AG04450 (cell line): ENCODE results near the gene NACC2. TPM values are rescaled to one million over a fixed set of nuclear protein-coding genes. Genes with fewer than 3 reads are reported as not detected.

Experiments used
- CTCF ChIA-PET: fragments of 300-600, 350-600 bp; formaldehyde crosslinking; extraction: SDS; loops from one replicate; lab custom pipeline; 2022; ENCODE audit warnings: antibody characterized with exemption, inconsistent platforms; lab: Charles Lee
- POLR2A ChIA-PET: fragments of 350-600 bp; formaldehyde crosslinking; extraction: SDS; loops from one replicate; lab custom pipeline; 2021; ENCODE audit warnings: antibody characterized with exemption, inconsistent platforms; lab: Yijun Ruan, JAX
- DNase-seq: peaks from one replicate; pipeline ENCODE4 v3.0.0-alpha.2; 2011; ENCODE audit warnings: low read depth, low spot score
- H3K27ac ChIP-seq: one replicate; pipeline ENCODE4 v1.5.1; 2012; ENCODE audit warnings: low read depth, low read length, control low read depth
- H3K27me3 ChIP-seq: one replicate; pipeline ENCODE4 v1.6.0; 2012; ENCODE audit warnings: low read length; ENCODE audit not compliant: control insufficient read depth, insufficient read depth
- H3K4me3 ChIP-seq: 2 replicates; pipeline ENCODE4 v1.5.1; 2011; ENCODE audit warnings: mild to moderate bottlenecking, low read depth, low read length, control low read depth
- H3K9me3 ChIP-seq: 2 replicates; pipeline ENCODE4 v1.5.1; 2012; ENCODE audit warnings: low read length; ENCODE audit not compliant: control insufficient read depth, insufficient read depth
- polyA plus RNA-seq: library from polyadenylated mRNA; depleted of rRNA; stranded (reverse); fragments of >200 nt; gene quantifications from 2 replicates; pipeline ENCODE4 v1.2.3, GENCODE V29; 2011
- TF ChIP-seq, protein P1 (sequence below): IDR thresholded peaks from 2 replicates; pipeline ENCODE4 v1.5.1; 2011; ENCODE audit warnings: low read depth, low read length, control low read depth, inconsistent platforms

NACC2 gene
- polyA plus RNA-seq, 1 experiment, result 11.7 TPM

DNA sequence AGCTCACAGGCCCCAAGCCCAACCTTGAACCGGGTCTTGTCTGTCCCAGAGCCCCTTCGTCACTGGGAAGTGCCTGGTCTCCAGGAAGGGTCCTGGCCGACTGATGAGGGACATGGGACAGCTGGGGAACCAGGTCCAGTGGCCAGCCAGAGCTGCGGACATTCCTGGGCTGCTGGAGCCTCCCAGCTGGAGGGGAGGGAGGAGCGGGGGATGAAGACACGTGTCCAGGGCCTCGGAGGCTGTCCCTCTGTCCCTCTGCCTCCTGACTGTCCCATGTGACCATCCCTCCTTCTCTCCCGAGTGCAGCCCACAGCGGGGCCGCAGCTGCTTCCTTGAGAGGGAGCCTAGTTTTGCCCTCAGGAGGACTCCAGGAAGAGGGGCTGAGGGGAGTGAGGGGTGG, 92.2 kb downstream of the NACC2 start:
- ChIA-PET CTCF (interaction anchor here (1.3 kb wide), 1 partner anchor 49 kb away, joined by 3 read pairs; no protein-coding TSS in a partner anchor), POLR2A (interaction anchor here (0.5 to 0.7 kb wide), 2 partner anchors 92 to 117 kb away, joined by 3 to 4 read pairs; partner anchors contain the start of gene NACC2)
- no peak overlapping the region for H3K4me3 ChIP-seq
- H3K9me3 ChIP-seq, result no peaks in the 10 kb centered on the region; the same call in 1 of the 2 replicates
- H3K27ac ChIP-seq, result no peak overlapping the region
- TF ChIP-seq, protein P1, sequence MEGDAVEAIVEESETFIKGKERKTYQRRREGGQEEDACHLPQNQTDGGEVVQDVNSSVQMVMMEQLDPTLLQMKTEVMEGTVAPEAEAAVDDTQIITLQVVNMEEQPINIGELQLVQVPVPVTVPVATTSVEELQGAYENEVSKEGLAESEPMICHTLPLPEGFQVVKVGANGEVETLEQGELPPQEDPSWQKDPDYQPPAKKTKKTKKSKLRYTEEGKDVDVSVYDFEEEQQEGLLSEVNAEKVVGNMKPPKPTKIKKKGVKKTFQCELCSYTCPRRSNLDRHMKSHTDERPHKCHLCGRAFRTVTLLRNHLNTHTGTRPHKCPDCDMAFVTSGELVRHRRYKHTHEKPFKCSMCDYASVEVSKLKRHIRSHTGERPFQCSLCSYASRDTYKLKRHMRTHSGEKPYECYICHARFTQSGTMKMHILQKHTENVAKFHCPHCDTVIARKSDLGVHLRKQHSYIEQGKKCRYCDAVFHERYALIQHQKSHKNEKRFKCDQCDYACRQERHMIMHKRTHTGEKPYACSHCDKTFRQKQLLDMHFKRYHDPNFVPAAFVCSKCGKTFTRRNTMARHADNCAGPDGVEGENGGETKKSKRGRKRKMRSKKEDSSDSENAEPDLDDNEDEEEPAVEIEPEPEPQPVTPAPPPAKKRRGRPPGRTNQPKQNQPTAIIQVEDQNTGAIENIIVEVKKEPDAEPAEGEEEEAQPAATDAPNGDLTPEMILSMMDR, result no peak
- DNase-seq, result no peak
- H3K27me3 ChIP-seq, result no peaks in the 10 kb centered on the region

DNA sequence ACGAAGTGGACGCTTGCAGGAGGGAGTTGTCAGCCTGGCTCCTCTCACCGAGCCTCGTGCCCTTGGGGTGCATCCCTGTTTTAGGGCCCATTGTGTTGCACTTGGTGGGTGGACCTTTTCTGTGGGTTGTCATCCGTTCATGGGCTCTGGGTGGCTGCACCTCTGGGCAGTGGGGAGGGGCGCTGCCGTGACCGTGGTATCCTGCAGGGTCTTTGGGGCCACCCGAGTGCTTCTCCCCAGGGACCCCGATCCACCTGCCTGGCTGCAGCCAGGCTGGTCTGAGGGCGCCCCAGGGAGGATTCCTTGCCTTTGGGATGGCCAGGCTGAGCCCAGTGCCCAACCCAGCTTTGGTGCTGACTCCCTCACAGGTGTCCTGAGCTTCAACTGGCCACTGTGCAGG, 92.9 kb downstream of the NACC2 start:
- Histone ChIP-seq H3K27ac (no peak overlapping the region), H3K4me3 (no peak overlapping the region), H3K27me3 (no peaks in the 10 kb centered on the region), H3K9me3 (no peaks in the 10 kb centered on the region; the same call in 1 of the 2 replicates)
- DNase-seq, result no peak
- ChIA-PET POLR2A (no interaction called here), CTCF (no interaction called here)
- TF ChIP-seq, protein P1, result no peak

DNA sequence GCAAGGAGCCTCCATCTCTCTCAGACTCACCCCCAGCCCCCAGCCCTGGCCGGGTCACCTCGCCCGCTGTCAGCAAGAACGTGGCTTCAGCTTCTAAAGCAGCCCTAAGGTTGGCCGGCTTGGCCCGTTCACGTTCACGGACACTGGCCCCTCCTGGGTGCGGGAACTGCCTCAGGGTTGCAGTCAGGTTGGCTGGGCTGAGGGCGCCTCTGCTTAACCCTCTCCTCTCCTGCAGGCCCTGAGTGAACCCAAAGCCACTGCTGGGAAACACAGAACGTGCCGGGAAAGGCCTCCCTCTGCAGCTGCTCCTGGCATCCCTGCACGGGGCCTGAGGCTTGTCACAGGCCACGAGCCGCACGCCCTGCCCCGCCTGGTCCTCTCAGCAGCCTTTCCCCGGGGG, 93.9 kb downstream of the NACC2 start:
- DNase-seq, result no peak
- Histone ChIP-seq H3K4me3 (no peak overlapping the region), H3K9me3 (no peaks in the 10 kb centered on the region; the same call in 1 of the 2 replicates), H3K27ac (no peak overlapping the region), H3K27me3 (no peaks in the 10 kb centered on the region)
- ChIA-PET CTCF (no interaction called here), POLR2A (no interaction called here)
- TF ChIP-seq, protein P1, result no peak

DNA sequence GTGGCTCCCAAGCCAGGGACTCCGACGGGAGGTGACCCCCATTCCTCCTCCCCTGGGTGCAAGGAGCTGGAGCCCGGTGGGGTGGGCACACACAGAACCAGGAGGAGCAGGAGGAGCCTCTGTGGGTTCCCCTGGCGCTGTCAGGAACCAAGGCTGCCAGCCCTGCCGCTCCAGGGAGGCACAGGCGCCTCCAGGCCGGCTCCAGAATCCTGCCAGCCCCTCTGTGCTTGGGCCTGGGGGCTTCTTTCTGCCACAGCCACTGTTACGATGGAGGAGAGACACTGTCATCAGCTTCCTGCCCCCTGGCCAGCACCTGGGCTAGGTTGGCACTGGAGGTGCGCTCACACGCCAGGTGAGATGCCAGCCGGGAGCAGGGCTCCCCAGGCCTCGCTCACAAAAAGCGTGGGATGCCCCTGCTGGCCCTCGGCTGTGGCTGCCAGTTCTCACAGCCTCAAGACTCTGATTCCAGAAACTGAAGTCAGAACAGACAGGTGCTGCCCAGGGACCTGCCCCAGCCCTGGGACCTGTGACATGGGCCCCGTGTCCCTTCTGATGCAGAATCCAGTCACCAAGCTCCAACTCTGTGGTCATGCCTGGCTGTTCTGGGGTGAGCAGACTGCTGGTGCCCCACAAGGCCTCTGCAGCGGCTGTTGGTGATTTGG, 96.5 kb downstream of the NACC2 start:
- TF ChIP-seq, protein P1, result no peak
- no peak overlapping the region for H3K27ac ChIP-seq
- H3K9me3 ChIP-seq, result no peaks in the 10 kb centered on the region; the same call in 1 of the 2 replicates
- DNase-seq, result no peak
- ChIA-PET POLR2A (no interaction called here), CTCF (no interaction called here)
- H3K27me3 ChIP-seq, result no peaks in the 10 kb centered on the region
- no peak overlapping the region for H3K4me3 ChIP-seq

DNA sequence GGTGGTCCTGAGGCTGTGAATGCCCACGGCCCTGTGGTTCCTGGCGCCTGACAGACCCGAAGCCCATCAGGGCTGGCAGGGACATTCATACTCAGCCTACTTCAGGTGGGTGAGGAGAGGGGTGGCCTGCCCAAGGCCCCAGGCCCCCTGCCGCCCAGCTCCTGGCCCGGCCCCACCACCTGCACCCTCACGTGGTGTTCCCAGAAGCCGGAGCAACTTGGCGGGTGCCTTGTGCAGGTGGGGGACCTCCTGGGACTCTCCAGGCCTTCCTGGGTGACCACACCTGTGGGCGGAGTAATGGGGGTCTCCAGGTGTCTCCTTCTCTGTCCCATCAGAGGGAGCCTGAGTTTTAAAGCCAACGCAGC, 97.1 kb downstream of the NACC2 start:
- TF ChIP-seq, protein P1, result no peak
- CTCF ChIA-PET, result no interaction called here
- POLR2A ChIA-PET, result no interaction called here
- H3K27ac ChIP-seq, result no peak overlapping the region
- no peaks in the 10 kb centered on the region for H3K27me3 ChIP-seq
- no peaks in the 10 kb centered on the region; the same call in 1 of the 2 replicates for H3K9me3 ChIP-seq
- no peak overlapping the region for H3K4me3 ChIP-seq
- no peak for DNase-seq
